HCT116 (cell line): ENCODE measurements around the gene AIF1L. TPM values are rescaled to one million over a fixed set of nuclear protein-coding genes. Genes with fewer than 3 reads are reported as not detected.

Experiments used
- ATAC-seq: fragments of 200-7000 bp; cut with Tn5 transposase; 2 replicates; pipeline ENCODE4 v1.9.1; 2020; ENCODE audit warnings: mild to moderate bottlenecking, moderate library complexity
- BruUV-seq: library from RNA; stranded (reverse); fragments of 400-500 nt; replicated peaks from 2 replicates; lab custom pipeline; 2021; lab: Mats Ljungman, UMichigan
- CTCF ChIA-PET: fragments of 300-600 bp; sonication (Branson Sonifier 250); formaldehyde crosslinking; loops from one replicate; lab custom pipeline; 2021; ENCODE audit warnings: antibody characterized with exemption; lab: Charles Lee
- POLR2A ChIA-PET: fragments of 300-600, 350-600 bp; sonication (Branson Sonifier 250); formaldehyde crosslinking; loops from one replicate; lab custom pipeline; 2021; ENCODE audit warnings: antibody characterized with exemption; lab: Charles Lee
- RAD21 ChIA-PET, 2 experiments: fragments of 300-600 bp; sonication (Branson Sonifier 250); formaldehyde crosslinking; loops; one replicate each; lab custom pipeline; 2023; ENCODE audit warnings: low total read pairs in 2 of 2; ENCODE audit not compliant: uncharacterized antibody in 2 of 2, unreplicated experiment in 2 of 2, low non-redundant PET in 1 of 2; lab: Charles Lee
- DNase-seq: peaks from one replicate; pipeline ENCODE4 v3.0.0-alpha.2; 2010; ENCODE audit warnings: low read depth, low spot score
- H2AFZ ChIP-seq: fragments of 200-600 bp; shearing (Covaris generic), sonication (generic); 2 replicates; pipeline ENCODE4 v1.6.1; 2017; ENCODE audit warnings: low read depth, mixed run types, mixed read lengths, antibody characterized with exemption, low read length; ENCODE audit not compliant: poor library complexity, severe bottlenecking
- H3K27ac ChIP-seq: 2 replicates; pipeline ENCODE4 v1.5.1; 2012; ENCODE audit warnings: low read depth, low read length
- H3K27me3 ChIP-seq: fragments of 200-600 bp; sonication (generic); 2 replicates; pipeline ENCODE4 v1.6.1; 2016; ENCODE audit warnings: mixed run types, low read length, mixed read lengths; ENCODE audit not compliant: insufficient read depth
- H3K36me3 ChIP-seq, 2 experiments: fragments of 200-500 bp in 1 of 2; fragments of 200-600 bp in 1 of 2; sonication (Bioruptor generic) in 1 of 2; sonication (generic) in 1 of 2; 2 replicates each; pipeline versions ENCODE4 v1.5.1 to v1.6.1; 2014 to 2016; ENCODE audit warnings: low read length in 2 of 2, inconsistent platforms in 1 of 2, mixed read lengths in 1 of 2, mixed run types in 1 of 2; ENCODE audit not compliant: insufficient read depth in 2 of 2, control insufficient read depth in 1 of 2
- H3K4me1 ChIP-seq, 2 experiments: fragments of 200-600 bp in 1 of 2; sonication (generic) in 1 of 2; 2 replicates each; pipeline versions ENCODE4 v1.5.1 to v1.6.1; 2012 to 2017; ENCODE audit warnings: low read length in 2 of 2, inconsistent platforms in 1 of 2, mild to moderate bottlenecking in 1 of 2, mixed read lengths in 1 of 2, mixed run types in 1 of 2, moderate library complexity in 1 of 2; ENCODE audit not compliant: insufficient read depth in 2 of 2, control insufficient read depth in 1 of 2
- H3K4me2 ChIP-seq: fragments of 200-600 bp; sonication (generic); 2 replicates; pipeline ENCODE4 v1.6.1; 2017; ENCODE audit warnings: mixed run types, low read length, mixed read lengths
- H3K4me3 ChIP-seq, 2 experiments: fragments of 200-600 bp in 1 of 2; sonication (generic) in 1 of 2; replicated peaks in 1 of 2; 2 replicates each; pipeline ENCODE4 v1.5.1; 2011 to 2016; ENCODE audit warnings: low read length in 2 of 2, control low read depth in 1 of 2, low read depth in 1 of 2, mild to moderate bottlenecking in 1 of 2, mixed read lengths in 1 of 2, mixed run types in 1 of 2
- H3K79me2 ChIP-seq: fragments of 200-600 bp; sonication (generic); 2 replicates; pipeline ENCODE4 v1.6.1; 2017; ENCODE audit warnings: mild to moderate bottlenecking, mixed run types, low read length, moderate library complexity, mixed read lengths; ENCODE audit not compliant: insufficient read depth
- H3K9ac ChIP-seq: fragments of 200-600 bp; sonication (generic); 2 replicates; pipeline ENCODE4 v1.6.1; 2016; ENCODE audit warnings: low read length, mixed read lengths
- H3K9me2 ChIP-seq: fragments of 200-600 bp; sonication (generic), shearing (Covaris generic); 2 replicates; pipeline ENCODE4 v1.6.1; 2017; ENCODE audit warnings: mixed run types, mild to moderate bottlenecking, moderate library complexity; ENCODE audit not compliant: insufficient read depth
- H3K9me3 ChIP-seq, 2 experiments: fragments of 200-500 bp in 1 of 2; fragments of 200-600 bp in 1 of 2; sonication (Bioruptor generic) in 1 of 2; sonication (generic) in 1 of 2; 2 replicates each; pipeline ENCODE4 v1.6.1; 2014 to 2017; ENCODE audit warnings: low read length in 2 of 2, mixed read lengths in 2 of 2, inconsistent platforms in 1 of 2, low read depth in 1 of 2, mild to moderate bottlenecking in 1 of 2, mixed run types in 1 of 2, moderate library complexity in 1 of 2; ENCODE audit not compliant: control insufficient read depth in 1 of 2, insufficient read depth in 1 of 2
- H4K20me1 ChIP-seq: fragments of 200-600 bp; sonication (generic), shearing (Covaris generic); 2 replicates; pipeline ENCODE4 v1.6.1; 2017; ENCODE audit warnings: mixed run types, mild to moderate bottlenecking, moderate library complexity; ENCODE audit not compliant: insufficient read depth
- EGR1 ChIP-seq: IDR thresholded peaks from 2 replicates; pipeline ENCODE4 v1.6.1; 2012; ENCODE audit warnings: low read depth
- FOSL1 ChIP-seq: IDR thresholded peaks from 2 replicates; pipeline ENCODE4 v1.6.1; 2012; ENCODE audit warnings: low read depth
- JUND ChIP-seq: IDR thresholded peaks from 2 replicates; pipeline ENCODE4 v1.6.1; 2012
- POLR2A ChIP-seq: IDR thresholded peaks from 2 replicates; pipeline ENCODE4 v1.7.0; 2011; ENCODE audit warnings: borderline replicate concordance; ENCODE audit not compliant: insufficient read depth, insufficient read length; ENCODE audit errors: extremely low read depth
- POLR2AphosphoS5 ChIP-seq: IDR thresholded peaks from 2 replicates; pipeline ENCODE4 v1.6.1; 2011; ENCODE audit warnings: mild to moderate bottlenecking, low read depth, low read length, moderate library complexity
- SIN3A ChIP-seq: IDR thresholded peaks from 2 replicates; pipeline ENCODE4 v1.6.1; 2012; ENCODE audit warnings: low read depth
- TCF7L2 ChIP-seq: IDR thresholded peaks from 2 replicates; pipeline ENCODE4 v1.7.0; 2011; ENCODE audit warnings: borderline replicate concordance, inconsistent platforms; ENCODE audit not compliant: insufficient read depth, insufficient read length; ENCODE audit errors: extremely low read depth
- intact Hi-C: fragments of 100-400 bp; cut with micrococcal nuclease; formaldehyde crosslinking; loops from 2 replicates; pipeline ENCODE4 v1.10.0; 2022
- total RNA-seq: library from RNA; stranded (reverse); gene quantifications from one replicate; pipeline ENCODE4 v1.2.1, GENCODE V29; 2021; ENCODE audit not compliant: unreplicated experiment
- TF ChIP-seq, protein P1 (sequence below), 3 experiments: fragments of 200-600 bp in 1 of 3; sonication (generic) in 1 of 3; IDR thresholded peaks in 2 of 3; conservative IDR thresholded peaks in 1 of 3; 2 replicates each; pipeline ENCODE4 v1.5.1; 2012 to 2017; ENCODE audit warnings: low read depth in 2 of 3, low read length in 2 of 3, antibody characterized with exemption in 1 of 3, borderline replicate concordance in 1 of 3, control low read depth in 1 of 3, mild to moderate bottlenecking in 1 of 3, mixed read lengths in 1 of 3, mixed run types in 1 of 3, moderate library complexity in 1 of 3; ENCODE audit not compliant: insufficient read depth in 1 of 3
- TF ChIP-seq, protein P2 (sequence below): IDR thresholded peaks from 2 replicates; pipeline ENCODE4 v1.6.1; 2012

The AIF1L gene
- total RNA-seq, 1 experiment from 2014 or later: 34.0 TPM

DNA sequence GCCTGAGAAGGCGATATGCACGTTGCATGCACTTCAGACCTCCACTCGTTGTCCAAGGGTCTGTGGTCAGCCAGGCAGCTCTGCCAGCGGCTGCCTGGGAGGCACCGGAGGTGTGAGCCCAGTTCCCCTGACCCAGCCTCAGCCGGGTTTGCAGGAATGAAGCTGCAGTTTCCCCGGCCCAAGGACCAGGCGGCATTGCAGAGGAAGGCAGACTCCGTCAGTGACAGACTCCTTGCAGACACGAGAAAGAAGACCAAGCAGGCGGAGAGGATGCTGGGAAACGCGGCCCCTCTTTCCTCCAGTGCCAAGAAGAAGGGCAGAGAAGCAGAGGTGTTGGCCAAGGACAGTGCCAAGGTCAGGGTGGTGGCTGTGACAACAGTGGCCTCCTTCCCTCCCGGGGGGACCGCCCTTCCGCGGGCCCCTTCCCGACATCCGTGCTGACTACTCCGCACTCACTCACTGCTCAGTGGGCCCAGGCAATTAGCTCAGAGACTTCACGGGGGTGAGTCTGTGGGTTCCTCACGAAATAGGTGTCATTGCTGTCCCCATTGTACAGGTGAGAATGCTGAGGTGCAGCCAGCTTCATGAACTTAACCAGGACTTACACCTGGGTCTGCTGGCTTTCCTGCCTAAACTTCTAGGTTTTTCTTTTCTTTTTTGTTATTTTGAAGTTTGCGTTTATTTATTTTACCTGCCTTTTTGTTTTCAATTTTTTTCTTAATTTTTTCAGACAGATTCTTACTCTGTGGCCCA is 10.8 kb upstream of the AIF1L start:
- intact Hi-C loops: no loop called here
- ChIA-PET POLR2A (no interaction called here), RAD21 (no interaction called here), CTCF (no interaction called here)
- H3K4me1 ChIP-seq: peaks cover 11 to 15% of the 10 kb centered on the region in 2 experiments
- H3K36me3 ChIP-seq: no peaks in the 10 kb centered on the region
- H3K4me3 ChIP-seq: no peak overlapping the region
- H3K79me2 ChIP-seq: no peaks in the 10 kb centered on the region
- H3K9ac ChIP-seq: no peak overlapping the region
- no peaks in the 10 kb centered on the region for H3K27me3 ChIP-seq
- TF ChIP-seq FOSL1 (no peak), JUND (no peak), POLR2A (no peak)
- no peak overlapping the region for H3K27ac ChIP-seq
- no peaks in the 10 kb centered on the region for H3K9me2 ChIP-seq
- DNase-seq (no peak), ATAC-seq (no peak)
- H3K9me3 ChIP-seq: no peaks in the 10 kb centered on the region
- BruUV-seq: no TSS peak
- no peak overlapping the region for H3K4me2 ChIP-seq
- no peaks in the 10 kb centered on the region for H4K20me1 ChIP-seq
- no peak overlapping the region for H2AFZ ChIP-seq

DNA sequence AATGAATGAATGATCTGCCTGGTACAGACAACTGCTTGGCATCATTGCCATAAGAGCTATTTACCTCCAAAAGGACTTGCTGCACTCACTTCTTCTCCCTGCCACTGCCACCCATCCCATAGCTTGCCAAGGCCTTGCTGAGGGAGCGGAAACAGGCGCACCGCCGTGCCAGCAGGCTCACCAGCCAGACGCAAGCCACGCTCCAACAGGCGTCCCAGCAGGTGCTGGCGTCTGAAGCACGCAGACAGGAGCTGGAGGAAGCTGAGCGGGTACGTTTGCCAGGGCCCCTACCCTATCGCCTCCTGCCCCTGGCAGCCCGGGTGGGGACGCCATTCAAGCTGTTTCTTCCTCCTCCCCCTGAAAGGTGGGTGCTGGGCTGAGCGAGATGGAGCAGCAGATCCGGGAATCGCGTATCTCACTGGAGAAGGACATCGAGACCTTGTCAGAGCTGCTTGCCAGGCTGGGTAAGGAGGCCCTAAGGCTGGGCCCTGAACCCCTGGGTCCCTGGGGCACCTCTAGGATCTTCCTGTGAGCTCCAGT is 8.9 kb upstream of the AIF1L start:
- no peak overlapping the region for H2AFZ ChIP-seq
- no peak overlapping the region for H3K4me3 ChIP-seq
- no peaks in the 10 kb centered on the region for H3K9me3 ChIP-seq
- no peaks in the 10 kb centered on the region for H4K20me1 ChIP-seq
- ChIA-PET CTCF (no interaction called here), RAD21 (no interaction called here), POLR2A (no interaction called here)
- ATAC-seq: no peak
- DNase-seq: no peak
- TF ChIP-seq, protein P1, sequence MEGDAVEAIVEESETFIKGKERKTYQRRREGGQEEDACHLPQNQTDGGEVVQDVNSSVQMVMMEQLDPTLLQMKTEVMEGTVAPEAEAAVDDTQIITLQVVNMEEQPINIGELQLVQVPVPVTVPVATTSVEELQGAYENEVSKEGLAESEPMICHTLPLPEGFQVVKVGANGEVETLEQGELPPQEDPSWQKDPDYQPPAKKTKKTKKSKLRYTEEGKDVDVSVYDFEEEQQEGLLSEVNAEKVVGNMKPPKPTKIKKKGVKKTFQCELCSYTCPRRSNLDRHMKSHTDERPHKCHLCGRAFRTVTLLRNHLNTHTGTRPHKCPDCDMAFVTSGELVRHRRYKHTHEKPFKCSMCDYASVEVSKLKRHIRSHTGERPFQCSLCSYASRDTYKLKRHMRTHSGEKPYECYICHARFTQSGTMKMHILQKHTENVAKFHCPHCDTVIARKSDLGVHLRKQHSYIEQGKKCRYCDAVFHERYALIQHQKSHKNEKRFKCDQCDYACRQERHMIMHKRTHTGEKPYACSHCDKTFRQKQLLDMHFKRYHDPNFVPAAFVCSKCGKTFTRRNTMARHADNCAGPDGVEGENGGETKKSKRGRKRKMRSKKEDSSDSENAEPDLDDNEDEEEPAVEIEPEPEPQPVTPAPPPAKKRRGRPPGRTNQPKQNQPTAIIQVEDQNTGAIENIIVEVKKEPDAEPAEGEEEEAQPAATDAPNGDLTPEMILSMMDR (IDR thresholded peaks at IDR 0.05 in 2 of 3, conservative IDR thresholded peaks at IDR 0.05 in 1 of 3; ENCODE audit: borderline replicate concordance in 1 of 3, insufficient read depth in 1 of 3, low read depth in 2 of 3, low read length in 2 of 3): no peak
- no peak for TF ChIP-seq TCF7L2
- no peak for TF ChIP-seq POLR2AphosphoS5
- no peak for TF ChIP-seq SIN3A
- TF ChIP-seq EGR1: no peak
- TF ChIP-seq, protein P2, sequence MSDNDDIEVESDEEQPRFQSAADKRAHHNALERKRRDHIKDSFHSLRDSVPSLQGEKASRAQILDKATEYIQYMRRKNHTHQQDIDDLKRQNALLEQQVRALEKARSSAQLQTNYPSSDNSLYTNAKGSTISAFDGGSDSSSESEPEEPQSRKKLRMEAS: no peak
- H3K27me3 ChIP-seq: no peaks in the 10 kb centered on the region
- peaks cover 11 to 13% of the 10 kb centered on the region in 2 experiments for H3K4me1 ChIP-seq
- H3K36me3 ChIP-seq: no peaks in the 10 kb centered on the region
- no peak overlapping the region for H3K27ac ChIP-seq
- H3K9me2 ChIP-seq: no peaks in the 10 kb centered on the region
- H3K79me2 ChIP-seq: no peaks in the 10 kb centered on the region
- intact Hi-C loops: no loop called here
- H3K9ac ChIP-seq: no peak overlapping the region
- BruUV-seq: no TSS peak
- H3K4me2 ChIP-seq: no peak overlapping the region
